ENCODE measurements around the gene ICAM2.
"Not testable (repeated sequence)": the region's sequence is repeated elsewhere in the genome, so short reads cannot be mapped to it uniquely, and the experiment has no call there.

ICAM2 gene

GRCh38 chr17:64042700-64043485 is 22.5 kb upstream of the ICAM2 start:
- no peak for DNase-seq

GRCh38 chr17:64041912-64042311 is 21.5 kb upstream of the ICAM2 start:
- peak; percentile 37 for DNase-seq

GRCh38 chr17:64040206-64040605 is 19.8 kb upstream of the ICAM2 start:
- no peak for DNase-seq

- DNase-seq: no peak
Observed at GRCh38 chr17:64039106-64039400, 18.6 kb upstream of the ICAM2 start.

GRCh38 chr17:64038331-64039105 is 18.1 kb upstream of the ICAM2 start:
- DNase-seq: no peak

DNA sequence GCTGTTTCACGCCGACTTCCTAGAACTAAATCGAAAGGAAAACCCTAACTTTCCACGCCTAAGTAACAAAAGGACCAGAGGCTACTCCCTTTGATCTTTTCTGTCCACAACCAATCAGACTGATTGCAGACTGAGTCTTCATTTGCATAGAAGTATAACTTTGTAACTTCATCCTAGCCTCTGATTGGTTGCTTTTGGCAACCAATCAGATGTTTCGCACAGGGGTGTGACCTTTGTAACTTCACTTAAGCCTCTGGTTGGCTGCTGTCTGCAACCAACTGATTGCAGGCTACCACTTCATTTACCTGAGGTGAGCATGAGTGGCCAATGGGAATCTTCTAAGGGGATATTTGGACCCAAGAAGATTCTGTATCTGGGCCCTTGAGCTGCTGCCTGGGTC is 17.4 kb upstream of the ICAM2 start:
- DNase-seq: no peak

- no peak for DNase-seq
Observed at GRCh38 chr17:64037180-64037579, 16.7 kb upstream of the ICAM2 start.

DNA sequence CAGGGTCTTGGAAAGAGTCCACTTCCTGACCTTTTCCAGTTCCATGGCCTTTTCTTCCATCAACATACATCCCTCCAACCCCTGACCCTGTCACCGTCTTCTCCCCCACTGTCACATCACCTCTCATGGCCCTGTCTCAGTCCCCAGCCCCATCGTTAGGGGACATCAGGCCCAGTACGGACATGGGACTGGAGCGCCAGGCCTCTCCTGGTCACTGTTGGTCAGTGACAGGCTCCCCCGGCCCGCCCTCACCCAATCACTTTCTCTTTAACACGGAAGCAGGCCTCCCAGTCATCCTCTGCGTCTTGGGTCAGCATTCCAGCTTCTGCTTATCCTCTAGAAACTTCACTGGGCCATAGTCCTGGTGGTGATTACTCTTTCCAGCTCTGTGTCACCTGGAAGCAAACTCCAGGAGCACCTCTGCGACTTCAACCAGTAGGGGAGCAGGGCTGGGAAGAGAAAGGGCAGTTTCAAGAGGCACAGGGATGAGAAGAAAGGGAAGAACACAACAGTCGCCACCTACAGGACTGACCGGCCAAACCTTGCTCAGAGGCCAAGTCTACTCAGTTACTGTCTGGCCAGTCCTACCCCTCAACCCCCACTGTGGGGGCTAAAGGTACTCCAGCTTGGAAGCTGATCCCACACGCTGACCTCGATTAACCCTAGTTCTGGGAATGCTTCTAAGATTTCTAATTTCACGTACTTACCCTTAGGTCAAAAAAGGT is 15.9 kb upstream of the ICAM2 start:
- no peak for DNase-seq

- no peak for DNase-seq
Observed at GRCh38 chr17:64032081-64032480, 11.6 kb upstream of the ICAM2 start.

GRCh38 chr17:64028874-64029464 is 8.5 kb upstream of the ICAM2 start:
- peak; percentile 84 for DNase-seq

GRCh38 chr17:64025732-64026294 is 5.4 kb upstream of the ICAM2 start:
- DNase-seq: peak; percentile 96

DNA sequence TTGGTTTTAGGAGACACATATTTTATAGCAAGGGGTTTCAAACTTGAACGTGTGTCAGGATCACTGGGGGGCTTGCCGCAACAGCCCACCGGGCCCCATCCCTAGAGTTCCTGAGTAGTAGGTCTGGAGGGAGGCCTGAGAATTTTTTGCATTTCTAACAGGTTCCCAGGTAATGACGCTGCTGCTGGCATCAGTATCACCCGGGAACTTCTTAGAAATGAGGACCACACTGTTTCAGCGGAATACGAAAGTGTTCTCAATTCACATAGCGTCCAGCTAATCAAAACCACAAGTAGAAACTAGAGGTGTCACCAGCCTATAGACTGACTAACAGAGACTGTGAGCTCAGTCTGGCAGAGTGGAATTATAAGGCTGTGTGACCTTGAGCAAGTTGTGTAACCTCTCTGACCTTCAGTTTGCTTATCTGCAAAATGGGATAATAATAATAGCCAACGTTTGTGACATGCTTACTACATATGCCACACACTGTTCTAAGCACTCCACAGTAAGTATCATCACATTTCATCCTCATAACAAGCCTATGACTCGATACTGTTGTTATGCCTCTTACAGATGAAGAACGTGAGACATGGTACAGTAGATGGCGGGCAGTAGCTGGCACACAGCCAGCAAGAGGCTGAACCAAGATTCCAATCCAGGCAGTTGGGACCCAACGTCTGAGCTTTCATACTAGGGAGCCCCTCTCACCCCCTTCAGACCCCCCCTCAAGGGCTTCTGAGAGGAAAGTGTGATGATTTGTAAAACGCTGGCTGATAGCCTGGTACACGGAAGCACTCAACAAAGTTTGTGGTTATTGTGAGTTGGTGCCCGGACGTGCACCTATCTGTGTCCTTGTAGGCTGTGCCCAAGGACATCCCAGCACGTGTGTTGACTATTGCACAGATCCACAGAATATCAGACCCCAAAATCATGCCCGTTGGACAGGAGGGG is 4.6 kb upstream of the ICAM2 start:
- peak; percentile 77 for DNase-seq

GRCh38 chr17:64024215-64024654 is 3.8 kb upstream of the ICAM2 start:
- peak; percentile 33 for DNase-seq

DNA sequence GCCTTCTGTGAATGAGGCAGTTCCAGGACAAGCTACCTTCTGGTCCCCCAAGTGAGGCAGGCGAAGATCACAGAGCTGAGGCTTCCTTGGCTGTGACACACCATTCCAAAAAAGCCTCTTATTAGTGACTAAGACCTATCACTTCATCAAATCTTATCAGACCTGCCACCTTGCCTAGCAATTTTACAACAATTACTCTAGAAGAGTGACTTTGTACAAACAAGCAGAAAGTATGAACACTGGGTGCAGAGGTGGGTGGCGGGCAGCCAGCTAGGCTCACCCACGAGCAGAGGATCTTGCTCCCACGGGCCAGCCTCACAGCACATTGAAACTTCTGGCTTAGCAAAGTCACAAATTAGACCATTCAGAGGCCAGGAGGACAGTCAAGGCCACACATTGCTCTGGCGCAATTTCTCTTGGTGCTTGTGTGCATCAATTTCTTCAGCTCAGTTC is 2.2 kb upstream of the ICAM2 start:
- peak; percentile 32 for DNase-seq

DNA sequence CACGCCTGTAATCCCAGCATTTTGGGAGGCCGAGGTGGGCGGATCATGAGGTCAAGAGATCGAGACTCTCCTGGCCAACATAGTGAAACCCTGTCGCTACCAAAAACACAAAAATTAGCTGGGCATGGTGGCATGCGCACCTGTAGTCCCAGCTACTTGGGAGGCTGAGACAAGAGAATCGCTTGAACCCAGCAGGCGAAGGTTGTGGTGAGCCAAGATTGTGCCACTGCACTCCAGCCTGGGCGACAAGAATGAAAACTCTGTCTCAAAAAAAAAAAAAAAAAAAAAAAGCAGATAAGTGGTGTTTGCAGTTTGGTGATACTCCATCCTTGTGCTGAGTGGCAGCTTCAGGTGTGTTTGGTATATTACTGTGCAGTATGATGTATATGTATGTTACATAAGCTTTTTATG is 877 bp downstream of the ICAM2 start:
- DNase-seq: not testable (repeated sequence)

DNA sequence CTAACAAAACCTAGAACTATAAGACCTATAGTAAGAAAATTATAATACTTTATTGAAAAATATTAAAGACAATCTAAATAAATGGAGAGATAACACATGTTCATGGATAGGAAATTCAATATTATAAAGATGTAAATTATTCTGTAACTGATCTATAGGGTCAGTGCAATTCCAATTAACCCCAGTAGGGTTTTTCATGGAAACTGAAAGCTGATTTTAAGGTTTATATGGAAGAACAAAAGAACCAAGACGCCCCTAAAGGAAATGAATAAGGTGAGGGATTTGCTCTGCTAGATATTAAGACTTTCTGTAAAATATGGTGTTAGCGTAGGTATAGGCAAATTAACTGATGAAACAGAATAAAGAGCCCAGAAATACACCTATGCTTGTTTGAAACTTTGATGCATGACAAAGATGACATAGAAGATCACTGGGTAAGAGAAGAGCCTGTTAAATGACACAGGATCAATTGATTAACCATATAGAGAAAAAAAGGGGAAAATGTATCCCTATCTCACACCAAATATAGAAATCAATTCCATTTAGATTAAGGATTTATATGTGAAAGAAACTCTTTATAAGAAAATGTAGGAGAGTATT is 3.0 kb downstream of the ICAM2 start:
- peak; percentile 54 for DNase-seq

DNA sequence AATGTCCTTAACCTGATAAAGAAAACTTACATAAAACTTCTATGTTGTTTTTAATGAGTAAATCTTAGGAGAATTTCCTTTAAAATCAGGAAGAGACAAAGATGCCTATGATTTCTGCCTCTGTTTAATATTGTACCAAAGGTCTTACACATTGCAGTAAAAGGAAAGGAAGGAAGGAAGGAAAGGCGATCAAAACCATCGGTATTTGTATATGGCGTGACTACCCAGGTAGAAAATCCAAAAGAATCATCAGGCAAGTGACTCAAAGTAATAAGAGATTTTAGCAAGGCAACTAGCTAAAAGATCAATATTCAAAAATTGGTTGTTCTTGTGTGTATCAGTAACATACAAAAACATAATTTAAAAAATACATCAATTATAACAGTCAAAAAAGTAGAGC is 3.5 kb downstream of the ICAM2 start:
- no peak for DNase-seq

DNA sequence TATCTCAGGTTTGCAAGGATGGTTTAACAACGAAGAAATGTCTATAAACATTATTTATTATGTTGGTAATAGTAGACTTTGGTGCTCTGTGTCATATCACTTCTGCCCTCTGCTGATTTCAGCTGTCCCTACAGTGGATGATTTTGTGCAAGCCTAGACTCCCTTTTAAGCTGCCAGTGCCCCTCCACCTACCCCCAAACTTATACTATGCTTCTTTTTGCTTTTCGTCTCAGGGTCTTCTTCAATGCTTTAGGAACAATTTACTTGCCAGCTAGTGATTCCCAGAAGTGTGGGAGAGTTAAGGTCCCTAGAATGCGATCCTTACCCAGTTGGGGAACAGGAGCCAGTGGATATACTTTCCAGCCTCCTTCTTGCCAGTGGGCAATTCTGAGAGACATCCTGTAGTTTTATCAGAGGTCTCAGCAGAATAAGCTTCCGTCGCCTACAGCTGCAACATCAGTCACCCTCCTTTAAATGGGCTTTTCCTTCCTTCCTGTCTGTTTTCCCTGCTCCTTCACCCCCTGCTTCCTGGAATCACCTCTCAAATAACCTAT is 4.1 kb downstream of the ICAM2 start:
- DNase-seq: peak; percentile 48

GRCh38 chr17:64015447-64015846 is 5.0 kb downstream of the ICAM2 start:
- no peak for DNase-seq

- DNase-seq: no peak
Observed at GRCh38 chr17:64009571-64010402, 10.6 kb downstream of the ICAM2 start.

All from CD4-positive, alpha-beta T cell treated with Interleukin-17A for 1 hour (primary cell).